WTC11 (cell line): Measurements from ENCODE around the gene SETD1B. TPM values are rescaled to one million over a fixed set of nuclear protein-coding genes. Genes with fewer than 3 reads are reported as not detected.

Experiments
- ATAC-seq: fragments of 200-7000 bp; cut with Tn5 transposase; 2 replicates; pipeline ENCODE4 v1.10.0; 2021; ENCODE audit warnings: mild to moderate bottlenecking, moderate library complexity
- CTCF ChIA-PET: fragments of 300-600 bp; sonication (Branson Sonifier 250); formaldehyde crosslinking; loops from one replicate; lab custom pipeline; 2021; ENCODE audit warnings: antibody characterized with exemption; lab: Charles Lee
- POLR2A ChIA-PET: fragments of 350-600 bp; sonication (Branson Sonifier 250); formaldehyde crosslinking; loops from one replicate; lab custom pipeline; 2021; ENCODE audit warnings: antibody characterized with exemption; lab: Charles Lee
- DNase-seq: peaks from one replicate; pipeline ENCODE4 v3.0.0; 2021; ENCODE audit warnings: low spot score
- H3K27ac Mint-ChIP-seq: 2 replicates; pipeline ENCODE4 v1.8.0; 2021; ENCODE audit warnings: mixed read lengths
- H3K27me3 Mint-ChIP-seq: 2 replicates; pipeline ENCODE4 v1.8.0; 2021; ENCODE audit warnings: low read depth, mild to moderate bottlenecking, moderate library complexity, mixed read lengths
- H3K36me3 Mint-ChIP-seq: 2 replicates; pipeline ENCODE4 v1.8.0; 2021; ENCODE audit warnings: mixed read lengths
- H3K4me1 Mint-ChIP-seq: 2 replicates; pipeline ENCODE4 v1.8.0; 2022; ENCODE audit warnings: mixed read lengths
- H3K4me3 Mint-ChIP-seq: 2 replicates; pipeline ENCODE4 v1.8.0; 2021; ENCODE audit warnings: mild to moderate bottlenecking, moderate library complexity, mixed read lengths
- H3K9me3 Mint-ChIP-seq: 2 replicates; pipeline ENCODE4 v1.8.0; 2021; ENCODE audit warnings: mixed read lengths
- ATF2 ChIP-seq: sonication (generic); formaldehyde crosslinking; IDR thresholded peaks from 2 replicates; pipeline ENCODE4 v1.8.1; 2022; ENCODE audit warnings: low read depth, missing genetic modification reagents, borderline replicate concordance
- HMGA2 ChIP-seq: fragments of 250-450 bp; sonication (Bioruptor Pico); IDR thresholded peaks from 2 replicates; pipeline ENCODE4 v1.4.0; 2021; ENCODE audit warnings: mild to moderate bottlenecking, moderate library complexity
- HMGXB4 ChIP-seq: sonication (generic); formaldehyde crosslinking; IDR thresholded peaks from 2 replicates; pipeline ENCODE4 v1.8.1; 2023; ENCODE audit warnings: mild to moderate bottlenecking, moderate library complexity, missing genetic modification reagents
- JAZF1 ChIP-seq: fragments of 250-450 bp; sonication (Bioruptor Pico); IDR thresholded peaks from 2 replicates; pipeline ENCODE4 v1.9.0; 2021; ENCODE audit warnings: moderate library complexity, mild to moderate bottlenecking, inconsistent platforms
- MYBL2 ChIP-seq: sonication (generic); formaldehyde crosslinking; IDR thresholded peaks from 2 replicates; pipeline ENCODE4 v1.8.1; 2023; ENCODE audit warnings: mild to moderate bottlenecking, moderate library complexity, missing genetic modification reagents
- NFATC4 ChIP-seq: fragments of 250-450 bp; sonication (Bioruptor Pico); IDR thresholded peaks from 2 replicates; pipeline ENCODE4 v1.9.0; 2021; ENCODE audit warnings: mild to moderate bottlenecking
- PREB ChIP-seq: sonication (generic); formaldehyde crosslinking; IDR thresholded peaks from 2 replicates; pipeline ENCODE4 v1.8.1; 2022; ENCODE audit warnings: mild to moderate bottlenecking, missing genetic modification reagents, moderate library complexity, borderline replicate concordance
- PRRX2 ChIP-seq: fragments of 250-450 bp; sonication (Bioruptor Pico); IDR thresholded peaks from 2 replicates; pipeline ENCODE4 v1.8.0; 2021; ENCODE audit warnings: mild to moderate bottlenecking
- RELA ChIP-seq: sonication (generic); formaldehyde crosslinking; IDR thresholded peaks from 2 replicates; pipeline ENCODE4 v1.8.1; 2022; ENCODE audit warnings: missing genetic modification reagents, mild to moderate bottlenecking, borderline replicate concordance
- RORB ChIP-seq: fragments of 250-450 bp; sonication (Bioruptor Pico); IDR thresholded peaks from 2 replicates; pipeline ENCODE4 v1.9.0; 2021; ENCODE audit warnings: mild to moderate bottlenecking
- ZNF512 ChIP-seq: sonication (generic); formaldehyde crosslinking; IDR thresholded peaks from 2 replicates; pipeline ENCODE4 v1.8.1; 2022; ENCODE audit warnings: missing genetic modification reagents, borderline replicate concordance
- total RNA-seq: library from RNA; stranded (reverse); gene quantifications from 3 replicates; pipeline ENCODE4 v1.2.3, GENCODE V29; 2021
- TF ChIP-seq, protein P1 (sequence below): sonication (generic); formaldehyde crosslinking; IDR thresholded peaks from 2 replicates; pipeline ENCODE4 v1.8.0; 2022; ENCODE audit warnings: missing genetic modification reagents
- TF ChIP-seq, protein P2 (sequence below): sonication (generic); formaldehyde crosslinking; IDR thresholded peaks from 2 replicates; pipeline ENCODE4 v1.8.0; 2022; ENCODE audit warnings: mild to moderate bottlenecking, missing genetic modification reagents
- TF ChIP-seq, protein P3 (sequence below): sonication (generic); formaldehyde crosslinking; IDR thresholded peaks from 2 replicates; pipeline ENCODE4 v1.8.0; 2023; ENCODE audit warnings: missing genetic modification reagents, mild to moderate bottlenecking, borderline replicate concordance

SETD1B gene
- total RNA-seq, 1 experiment from 2014 or later = 19.5 TPM

GRCh38 chr12:121770388-121770787 is 33.4 kb upstream of the SETD1B start:
- H3K4me3 Mint-ChIP-seq = no peak overlapping the region
- POLR2A ChIA-PET = no interaction called here
- TF ChIP-seq, protein P1, sequence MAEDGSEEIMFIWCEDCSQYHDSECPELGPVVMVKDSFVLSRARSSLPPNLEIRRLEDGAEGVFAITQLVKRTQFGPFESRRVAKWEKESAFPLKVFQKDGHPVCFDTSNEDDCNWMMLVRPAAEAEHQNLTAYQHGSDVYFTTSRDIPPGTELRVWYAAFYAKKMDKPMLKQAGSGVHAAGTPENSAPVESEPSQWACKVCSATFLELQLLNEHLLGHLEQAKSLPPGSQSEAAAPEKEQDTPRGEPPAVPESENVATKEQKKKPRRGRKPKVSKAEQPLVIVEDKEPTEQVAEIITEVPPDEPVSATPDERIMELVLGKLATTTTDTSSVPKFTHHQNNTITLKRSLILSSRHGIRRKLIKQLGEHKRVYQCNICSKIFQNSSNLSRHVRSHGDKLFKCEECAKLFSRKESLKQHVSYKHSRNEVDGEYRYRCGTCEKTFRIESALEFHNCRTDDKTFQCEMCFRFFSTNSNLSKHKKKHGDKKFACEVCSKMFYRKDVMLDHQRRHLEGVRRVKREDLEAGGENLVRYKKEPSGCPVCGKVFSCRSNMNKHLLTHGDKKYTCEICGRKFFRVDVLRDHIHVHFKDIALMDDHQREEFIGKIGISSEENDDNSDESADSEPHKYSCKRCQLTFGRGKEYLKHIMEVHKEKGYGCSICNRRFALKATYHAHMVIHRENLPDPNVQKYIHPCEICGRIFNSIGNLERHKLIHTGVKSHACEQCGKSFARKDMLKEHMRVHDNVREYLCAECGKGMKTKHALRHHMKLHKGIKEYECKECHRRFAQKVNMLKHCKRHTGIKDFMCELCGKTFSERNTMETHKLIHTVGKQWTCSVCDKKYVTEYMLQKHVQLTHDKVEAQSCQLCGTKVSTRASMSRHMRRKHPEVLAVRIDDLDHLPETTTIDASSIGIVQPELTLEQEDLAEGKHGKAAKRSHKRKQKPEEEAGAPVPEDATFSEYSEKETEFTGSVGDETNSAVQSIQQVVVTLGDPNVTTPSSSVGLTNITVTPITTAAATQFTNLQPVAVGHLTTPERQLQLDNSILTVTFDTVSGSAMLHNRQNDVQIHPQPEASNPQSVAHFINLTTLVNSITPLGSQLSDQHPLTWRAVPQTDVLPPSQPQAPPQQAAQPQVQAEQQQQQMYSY (CRISPR knock-in tag) = peak; percentile 74
- no peak for TF ChIP-seq NFATC4 (CRISPR knock-in tag)
- TF ChIP-seq, all 79 proteins: peak for 1
- H3K4me1 Mint-ChIP-seq = peaks cover 14% of the 10 kb centered on the region
- no peaks in the 10 kb centered on the region for H3K27me3 Mint-ChIP-seq
- peaks cover 2% of the 10 kb centered on the region; the same call in 1 of the 2 replicates for H3K36me3 Mint-ChIP-seq
- DNase-seq (no peak), ATAC-seq (no peak)
- CTCF ChIA-PET = interaction anchor here (0.9 to 1.1 kb wide), 2 partner anchors 57 to 67 kb away, joined by 3 read pairs; no protein-coding TSS in a partner anchor
- no peak overlapping the region for H3K27ac Mint-ChIP-seq
- no peaks in the 10 kb centered on the region for H3K9me3 Mint-ChIP-seq

DNA sequence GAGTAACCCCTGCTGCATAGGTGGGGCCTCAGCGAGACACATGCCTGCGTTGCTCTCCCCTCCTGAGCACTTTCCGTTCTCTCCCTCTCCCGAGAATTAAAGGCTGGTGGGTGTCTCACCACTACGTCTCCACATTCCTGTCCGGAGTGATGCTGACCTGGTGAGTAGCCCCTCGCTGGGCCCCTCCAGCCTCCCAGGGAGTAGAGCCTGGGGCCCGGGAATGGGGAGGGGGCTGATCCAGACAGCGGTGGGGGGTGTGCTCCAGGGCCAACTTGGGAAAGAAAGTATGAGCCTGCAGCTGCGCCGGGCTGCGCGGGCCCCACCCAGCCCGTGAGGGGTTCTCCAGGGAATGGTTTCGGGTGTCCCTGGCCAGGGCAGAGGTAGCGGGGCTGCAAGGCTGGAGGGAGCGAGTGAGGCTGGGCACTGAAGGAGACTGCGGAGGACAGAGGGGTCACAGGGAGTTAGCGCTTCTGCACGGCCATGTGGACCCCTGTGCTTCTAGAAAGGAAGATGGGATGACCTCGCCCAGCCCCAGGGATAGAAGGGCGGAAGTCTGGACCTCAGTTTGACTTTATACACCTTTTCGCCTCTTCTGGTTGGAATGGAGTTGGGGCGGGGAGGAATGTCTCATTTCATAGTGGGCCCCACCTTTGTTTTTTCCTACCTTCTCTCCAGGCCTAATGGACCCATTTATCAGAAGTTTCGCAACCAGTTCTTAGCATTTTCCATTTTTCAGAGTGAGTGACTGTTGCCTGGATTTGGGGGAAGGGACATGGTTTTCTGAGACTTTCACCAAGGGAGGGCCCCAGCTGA is 32.8 kb upstream of the SETD1B start:
- DNase-seq = no peak
- Mint-ChIP-seq H3K9me3 (no peaks in the 10 kb centered on the region), H3K4me3 (no peak overlapping the region), H3K27ac (no peak overlapping the region), H3K36me3 (peaks cover 2% of the 10 kb centered on the region; the same call in 1 of the 2 replicates), H3K27me3 (no peaks in the 10 kb centered on the region), H3K4me1 (peaks cover 16% of the 10 kb centered on the region)
- ChIA-PET POLR2A (no interaction called here), CTCF (interaction anchor here (0.9 to 15.3 kb wide), 2 partner anchors 23 to 66 kb away, joined by 3 to 227 read pairs; partner anchors contain the start of gene RHOF)
- TF ChIP-seq PRRX2 (CRISPR knock-in tag) (no peak), ZNF512 (no peak), RORB (CRISPR knock-in tag) (no peak), HMGXB4 (no peak), HMGA2 (CRISPR knock-in tag) (no peak), ATF2 (CRISPR knock-in tag) (no peak), JAZF1 (CRISPR knock-in tag) (no peak), RELA (no peak), PREB (CRISPR knock-in tag) (no peak), MYBL2 (no peak)
- TF ChIP-seq, protein P2, sequence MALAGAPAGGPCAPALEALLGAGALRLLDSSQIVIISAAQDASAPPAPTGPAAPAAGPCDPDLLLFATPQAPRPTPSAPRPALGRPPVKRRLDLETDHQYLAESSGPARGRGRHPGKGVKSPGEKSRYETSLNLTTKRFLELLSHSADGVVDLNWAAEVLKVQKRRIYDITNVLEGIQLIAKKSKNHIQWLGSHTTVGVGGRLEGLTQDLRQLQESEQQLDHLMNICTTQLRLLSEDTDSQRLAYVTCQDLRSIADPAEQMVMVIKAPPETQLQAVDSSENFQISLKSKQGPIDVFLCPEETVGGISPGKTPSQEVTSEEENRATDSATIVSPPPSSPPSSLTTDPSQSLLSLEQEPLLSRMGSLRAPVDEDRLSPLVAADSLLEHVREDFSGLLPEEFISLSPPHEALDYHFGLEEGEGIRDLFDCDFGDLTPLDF (CRISPR knock-in tag) = no peak
- TF ChIP-seq, protein P3, sequence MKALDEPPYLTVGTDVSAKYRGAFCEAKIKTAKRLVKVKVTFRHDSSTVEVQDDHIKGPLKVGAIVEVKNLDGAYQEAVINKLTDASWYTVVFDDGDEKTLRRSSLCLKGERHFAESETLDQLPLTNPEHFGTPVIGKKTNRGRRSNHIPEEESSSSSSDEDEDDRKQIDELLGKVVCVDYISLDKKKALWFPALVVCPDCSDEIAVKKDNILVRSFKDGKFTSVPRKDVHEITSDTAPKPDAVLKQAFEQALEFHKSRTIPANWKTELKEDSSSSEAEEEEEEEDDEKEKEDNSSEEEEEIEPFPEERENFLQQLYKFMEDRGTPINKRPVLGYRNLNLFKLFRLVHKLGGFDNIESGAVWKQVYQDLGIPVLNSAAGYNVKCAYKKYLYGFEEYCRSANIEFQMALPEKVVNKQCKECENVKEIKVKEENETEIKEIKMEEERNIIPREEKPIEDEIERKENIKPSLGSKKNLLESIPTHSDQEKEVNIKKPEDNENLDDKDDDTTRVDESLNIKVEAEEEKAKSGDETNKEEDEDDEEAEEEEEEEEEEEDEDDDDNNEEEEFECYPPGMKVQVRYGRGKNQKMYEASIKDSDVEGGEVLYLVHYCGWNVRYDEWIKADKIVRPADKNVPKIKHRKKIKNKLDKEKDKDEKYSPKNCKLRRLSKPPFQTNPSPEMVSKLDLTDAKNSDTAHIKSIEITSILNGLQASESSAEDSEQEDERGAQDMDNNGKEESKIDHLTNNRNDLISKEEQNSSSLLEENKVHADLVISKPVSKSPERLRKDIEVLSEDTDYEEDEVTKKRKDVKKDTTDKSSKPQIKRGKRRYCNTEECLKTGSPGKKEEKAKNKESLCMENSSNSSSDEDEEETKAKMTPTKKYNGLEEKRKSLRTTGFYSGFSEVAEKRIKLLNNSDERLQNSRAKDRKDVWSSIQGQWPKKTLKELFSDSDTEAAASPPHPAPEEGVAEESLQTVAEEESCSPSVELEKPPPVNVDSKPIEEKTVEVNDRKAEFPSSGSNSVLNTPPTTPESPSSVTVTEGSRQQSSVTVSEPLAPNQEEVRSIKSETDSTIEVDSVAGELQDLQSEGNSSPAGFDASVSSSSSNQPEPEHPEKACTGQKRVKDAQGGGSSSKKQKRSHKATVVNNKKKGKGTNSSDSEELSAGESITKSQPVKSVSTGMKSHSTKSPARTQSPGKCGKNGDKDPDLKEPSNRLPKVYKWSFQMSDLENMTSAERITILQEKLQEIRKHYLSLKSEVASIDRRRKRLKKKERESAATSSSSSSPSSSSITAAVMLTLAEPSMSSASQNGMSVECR (CRISPR knock-in tag) = no peak
- ATAC-seq = no peak
